ENCODE data around the gene KLHL30. TPM values are rescaled to one million over a fixed set of nuclear protein-coding genes. Genes with fewer than 3 reads are reported as not detected.

The KLHL30 gene
- total RNA-seq, 4 donors from 2014 or later = 0.20 to 0.67 (median 0.38) TPM

- no peaks in the 10 kb centered on the region for H3K36me3 ChIP-seq
- TF ChIP-seq POLR2A (IDR thresholded peaks at IDR 0.05) (no peak), CTCF (IDR thresholded peaks at IDR 0.05) (no peak)
- no peak overlapping the region for H3K27ac ChIP-seq
- no peaks in the 10 kb centered on the region for H3K27me3 ChIP-seq
- peaks cover 0 to 6% of the 10 kb centered on the region in 2 donors for H3K4me1 ChIP-seq
- H3K9me3 ChIP-seq = no peaks in the 10 kb centered on the region
- peak in 1 of 2 donors; percentile 28 for DNase-seq
- no peak overlapping the region for H3K4me3 ChIP-seq (replicated peaks in 1 of 3)
- intact Hi-C loops (cut with DNase I) = no loop called here
- 75 to 78% methylated on average over 12 to 19 of the region's 37 CpGs for WGBS, 2 donors
These were observed 40.2 kb upstream of the KLHL30 start for GRCh38 chr2:238097988-238098871.

- H3K4me1 ChIP-seq = peaks cover 0 to 6% of the 10 kb centered on the region in 2 donors
- no peaks in the 10 kb centered on the region for H3K36me3 ChIP-seq
- no peak for DNase-seq
- no peak for TF ChIP-seq CTCF (IDR thresholded peaks at IDR 0.05)
- WGBS, 2 donors = 73 to 84% methylated on average over 17 of the region's 17 CpGs
- no peak overlapping the region for H3K27ac ChIP-seq
- no peaks in the 10 kb centered on the region for H3K27me3 ChIP-seq
- intact Hi-C loops (cut with DNase I) = no loop called here
- no peak overlapping the region for H3K4me3 ChIP-seq (replicated peaks in 1 of 3)
- no peaks in the 10 kb centered on the region for H3K9me3 ChIP-seq
These were observed 39.4 kb upstream of the KLHL30 start for GRCh38 chr2:238098901-238099713.

GRCh38 chr2:238099714-238100048, 38.8 kb upstream of the KLHL30 start:
- DNase-seq = no peak
- Histone ChIP-seq H3K4me3 (replicated peaks in 1 of 3) (no peak overlapping the region), H3K27ac (no peak overlapping the region), H3K36me3 (no peaks in the 10 kb centered on the region), H3K27me3 (no peaks in the 10 kb centered on the region), H3K4me1 (peaks cover 0 to 6% of the 10 kb centered on the region in 2 donors), H3K9me3 (no peaks in the 10 kb centered on the region)
- TF ChIP-seq POLR2A (IDR thresholded peaks at IDR 0.05) (no peak), CTCF (IDR thresholded peaks at IDR 0.05) (no peak)
- WGBS, 2 donors = 96% methylated on average over 4 of the region's 10 CpGs; no CpG with 5 or more reads in 1 of the 2 donors
- intact Hi-C loops (cut with DNase I) = no loop called here

- Histone ChIP-seq H3K4me1 (peaks cover 0 to 6% of the 10 kb centered on the region in 2 donors), H3K4me3 (replicated peaks in 1 of 3) (no peak within 1 kb of the TSS), H3K36me3 (no peaks in the 10 kb centered on the region), H3K27me3 (no peaks in the 10 kb centered on the region), H3K9me3 (no peaks in the 10 kb centered on the region), H3K27ac (no peak within 1 kb of the TSS)
- WGBS, 2 donors = 88 to 92% methylated on average over 13 to 18 of the region's 38 CpGs
- TF ChIP-seq CTCF (IDR thresholded peaks at IDR 0.05) (no peak), POLR2A (IDR thresholded peaks at IDR 0.05) (no peak)
- intact Hi-C loops (cut with DNase I) = no loop called here
- DNase-seq = no peak
These were observed 38.2 kb upstream of the KLHL30 start, which contains the start of gene ESPNL for GRCh38 chr2:238100049-238100820. ESPNL (plus strand) TSS chr2:238100340; CDS start chr2:238100420, 80 bp downstream.
